Measurements from ENCODE around the gene MYH16.
"Not testable (repeated sequence)": the region's sequence is repeated elsewhere in the genome, so short reads cannot be mapped to it uniquely, and the experiment has no call there.

MYH16 gene

DNA sequence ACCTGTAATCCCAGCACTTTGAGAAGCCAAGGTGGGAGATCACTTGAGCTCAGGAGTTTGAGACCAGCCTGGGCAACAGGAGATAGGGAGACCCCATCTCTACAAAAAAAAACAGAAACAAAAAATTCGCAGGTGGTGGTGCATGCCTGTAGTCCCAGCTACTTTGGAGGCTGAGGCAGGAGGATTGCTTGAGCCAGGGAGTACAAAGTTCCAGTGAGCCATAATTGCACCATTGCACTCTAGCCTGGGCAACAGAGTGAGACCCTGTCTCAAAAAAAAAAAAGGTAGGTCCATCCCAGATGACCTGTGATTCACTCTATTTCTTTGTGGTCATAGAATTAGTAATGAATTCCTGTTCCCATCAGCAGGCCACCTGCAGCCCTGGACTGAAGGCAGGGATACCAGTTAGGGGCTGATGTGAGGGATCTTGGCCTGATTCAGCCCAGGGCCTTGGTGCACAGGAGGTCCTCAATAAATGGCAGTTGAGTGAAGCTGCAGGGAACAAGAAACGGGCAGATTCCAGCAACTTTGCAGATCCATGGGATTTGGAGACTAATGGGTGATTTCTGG lies at the start of gene MYH16:
MYH16 (plus strand) TSS at position 364 of the 570 bp plus-strand sequence.
- no peak for FAIRE-seq

DNA sequence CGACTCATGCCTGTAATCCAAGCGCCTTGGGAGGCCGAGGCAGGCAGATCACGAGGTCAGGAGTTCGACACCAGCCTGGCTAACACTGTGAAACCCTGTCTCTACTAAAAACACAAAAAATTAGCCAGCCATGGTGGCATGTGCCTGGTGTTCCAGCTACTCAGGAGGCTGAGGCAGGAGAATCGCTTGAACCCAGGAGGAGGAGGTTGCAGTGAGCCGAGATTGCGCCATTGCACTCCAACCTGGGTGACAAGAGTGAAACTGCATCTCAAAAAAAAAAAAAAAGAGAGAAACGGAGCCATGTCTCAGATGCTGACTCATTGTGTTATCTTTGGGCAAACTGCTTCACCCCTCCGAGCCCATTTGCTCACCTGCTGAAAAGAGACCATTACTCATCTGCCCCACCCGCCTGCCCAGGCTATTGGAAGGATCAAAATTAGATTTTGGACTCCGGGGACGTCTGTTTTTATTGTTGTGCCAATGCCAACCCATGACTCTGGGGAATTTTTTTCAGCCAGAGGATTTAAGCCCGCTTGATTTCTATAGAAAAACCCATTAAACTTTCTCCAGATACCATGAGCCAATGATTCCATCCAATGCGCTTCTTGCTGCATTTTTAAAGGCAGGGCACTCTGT lies 48.3 kb upstream of the MYH16 start:
- FAIRE-seq = not testable (repeated sequence)

DNA sequence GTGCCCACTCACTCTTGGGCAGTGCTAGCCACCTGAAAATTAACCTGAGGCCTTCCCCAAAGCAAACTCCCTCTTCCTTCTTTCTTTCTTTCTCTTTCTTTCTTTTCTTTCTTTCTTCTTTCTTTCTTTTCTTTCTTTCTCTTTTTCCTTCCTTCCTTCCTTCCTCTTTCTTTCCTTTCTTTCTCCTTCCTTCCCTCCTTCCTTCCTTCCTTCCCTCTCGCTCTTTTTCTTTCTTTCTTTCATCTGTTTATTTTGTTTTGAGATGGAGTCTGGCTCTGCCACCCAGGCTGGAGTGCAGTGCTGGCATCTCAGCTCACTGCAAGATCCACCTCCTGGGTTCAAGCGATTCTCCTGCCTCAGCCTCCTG lies 47.8 kb upstream of the MYH16 start:
- no peak for FAIRE-seq

DNA sequence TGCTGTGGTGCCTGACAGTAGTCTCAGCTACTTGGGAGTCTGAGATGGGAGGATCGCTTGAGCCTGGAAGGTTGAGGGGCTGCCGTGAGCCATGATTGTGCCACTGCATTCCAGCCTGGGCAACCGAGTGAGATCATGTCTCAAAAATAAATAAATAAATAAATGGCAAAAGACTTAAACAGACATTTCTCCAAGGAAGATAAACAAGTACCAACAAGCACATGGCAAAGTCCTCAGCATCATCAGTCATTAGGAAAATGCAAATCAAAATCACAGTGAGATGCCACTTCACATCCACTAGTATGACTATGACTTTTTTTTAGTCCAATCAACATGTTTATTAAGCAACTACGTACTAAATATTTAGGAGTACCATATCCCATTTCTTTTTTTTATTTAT lies 43.4 kb upstream of the MYH16 start:
- FAIRE-seq = no peak

DNA sequence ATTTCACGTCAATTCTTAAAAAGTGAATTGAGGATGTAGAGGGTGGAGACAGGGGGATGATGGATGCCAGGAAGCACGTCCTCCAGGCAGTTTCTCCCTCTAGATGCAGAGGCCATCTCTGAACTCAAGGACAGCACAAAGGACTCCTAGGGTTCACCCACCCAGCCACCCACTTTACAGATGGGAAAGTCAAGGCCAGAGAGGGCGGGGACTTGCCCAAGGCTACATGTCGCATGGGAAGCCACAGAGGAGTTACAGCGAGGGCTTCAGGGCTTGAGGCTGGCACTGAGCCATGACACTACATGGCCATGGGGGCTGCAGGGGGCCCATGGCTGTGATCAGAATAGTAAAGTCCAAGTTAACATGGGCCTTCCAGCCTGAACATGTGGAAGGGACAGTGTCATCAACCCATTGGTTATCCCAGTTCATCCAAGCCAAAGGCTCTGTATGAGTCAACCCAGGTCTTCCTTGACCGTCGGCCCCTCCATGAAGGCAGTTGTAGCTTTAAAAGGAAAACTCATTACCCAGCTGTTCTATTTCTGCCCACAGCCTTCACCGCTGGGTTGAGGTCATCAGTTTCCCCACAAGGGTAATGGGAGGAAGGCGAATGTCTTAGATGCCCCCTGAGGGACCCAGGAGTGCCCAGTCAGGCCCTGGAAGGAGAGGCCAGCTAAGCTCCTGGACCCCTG lies 40.4 kb upstream of the MYH16 start:
- no peak for FAIRE-seq

DNA sequence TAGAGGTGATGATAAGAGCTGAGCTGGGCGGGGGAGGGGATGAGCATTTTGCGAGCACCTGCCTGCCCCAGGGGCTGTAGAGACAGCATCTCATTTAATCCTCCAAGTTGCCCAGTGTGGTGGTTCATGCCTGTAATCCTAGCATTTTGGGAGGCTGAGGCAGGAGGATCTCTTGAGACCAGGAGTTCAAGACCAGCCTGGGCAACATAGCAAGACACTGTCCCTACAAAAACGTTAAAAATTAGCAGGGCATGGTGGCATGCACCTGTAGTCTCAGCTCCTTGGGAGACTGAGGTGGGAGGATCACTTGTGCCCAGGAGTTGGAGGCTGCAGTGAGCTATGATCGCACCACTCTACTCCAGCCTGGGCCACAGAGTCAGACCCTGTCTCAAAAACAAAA lies 39.7 kb upstream of the MYH16 start:
- FAIRE-seq = not testable (repeated sequence)

DNA sequence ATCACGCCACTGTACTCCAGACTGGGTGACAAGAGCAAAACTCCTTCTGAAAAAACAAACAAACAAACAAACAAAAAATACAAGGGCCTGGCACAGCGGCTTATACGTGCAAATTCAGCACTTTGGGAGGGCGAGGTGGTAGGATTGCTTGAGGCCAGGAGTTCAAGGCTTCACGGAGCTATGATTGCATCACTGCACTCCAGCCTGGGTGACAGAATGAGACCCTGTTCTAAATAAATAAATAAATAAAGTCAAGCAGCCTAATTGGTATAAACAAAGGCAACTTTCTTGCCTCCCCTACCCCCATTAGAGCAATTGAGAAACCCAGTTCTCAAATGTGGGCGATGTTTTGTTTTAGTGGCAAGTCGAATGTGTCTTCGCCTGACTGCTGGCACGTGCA lies 38.5 kb upstream of the MYH16 start:
- FAIRE-seq = no peak

DNA sequence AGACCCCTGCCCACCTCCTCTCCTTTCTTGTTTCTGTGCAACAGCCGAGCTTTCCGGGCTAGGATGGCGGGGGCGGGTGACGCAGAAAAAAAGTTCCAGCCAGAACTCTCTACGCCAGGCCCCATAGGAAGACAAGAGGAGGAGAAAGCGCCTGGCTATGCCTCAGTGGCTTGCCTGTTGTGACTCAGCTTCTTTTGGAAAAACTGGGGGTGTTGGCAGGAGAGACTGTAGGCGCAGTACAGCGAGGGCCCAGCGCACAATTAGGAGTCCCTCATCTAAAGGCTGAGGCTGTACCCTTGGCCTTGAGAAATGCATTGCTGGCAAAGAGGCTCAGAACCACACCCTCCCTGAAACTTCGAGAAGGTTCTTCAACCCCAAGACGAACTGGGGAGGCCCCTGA lies 36.7 kb upstream of the MYH16 start:
- no peak for FAIRE-seq

DNA sequence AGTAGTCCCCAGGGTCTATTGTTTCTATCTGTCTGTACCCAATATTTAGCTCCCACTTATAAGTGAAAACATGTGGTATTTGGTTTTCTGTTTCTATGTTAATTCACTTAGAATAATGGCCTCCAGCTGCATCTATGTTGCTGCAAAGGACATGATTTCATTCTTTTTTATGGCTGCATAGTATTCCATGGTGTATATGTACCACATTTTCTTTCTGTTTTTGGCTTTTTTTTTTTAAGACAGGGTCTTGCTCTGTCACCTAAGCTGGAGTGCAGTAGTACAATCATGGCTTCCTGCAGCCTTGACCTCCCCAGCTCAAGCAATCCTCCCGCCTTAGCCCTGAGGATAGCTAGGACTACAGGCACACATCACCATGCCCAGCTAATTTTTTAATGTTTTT lies 34.8 kb upstream of the MYH16 start:
- not testable (repeated sequence) for FAIRE-seq

DNA sequence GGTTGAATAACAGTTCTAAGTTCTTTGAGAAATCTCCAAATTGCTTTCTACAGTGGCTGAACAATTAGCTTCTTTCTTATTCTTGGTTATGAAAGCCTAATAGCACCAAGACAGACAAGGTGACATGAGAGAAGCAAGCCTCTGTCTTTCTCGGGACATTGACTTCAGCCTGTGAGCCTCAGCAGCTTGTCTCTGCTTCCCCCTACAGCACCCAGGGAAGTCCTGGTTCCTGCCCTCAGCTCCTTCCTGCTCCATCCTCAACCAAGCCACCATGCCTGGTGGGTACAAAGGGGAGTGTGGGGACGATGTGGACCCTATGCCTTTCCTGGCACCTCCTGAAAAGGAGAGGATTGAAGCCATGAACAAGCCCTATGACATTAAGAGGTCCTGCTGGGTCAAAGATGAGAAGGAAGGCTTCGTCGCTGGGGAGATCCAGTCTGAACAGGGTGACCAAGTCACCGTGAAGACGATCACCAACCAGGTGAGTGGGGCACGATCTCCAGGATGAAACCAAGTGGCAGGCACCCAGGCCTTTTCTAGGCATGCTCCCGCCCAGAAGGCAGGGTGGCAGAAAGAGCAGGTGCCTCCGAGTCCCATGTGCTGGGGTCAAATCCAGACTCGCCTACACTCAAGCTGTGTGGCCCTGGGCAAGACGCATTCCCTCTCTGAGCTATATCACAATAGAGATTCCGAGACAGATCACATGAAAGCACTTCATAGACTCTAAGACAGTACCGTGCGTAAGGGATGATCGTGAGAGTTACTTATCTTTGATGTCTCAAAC lies 33.9 kb upstream of the MYH16 start:
- no peak for FAIRE-seq

DNA sequence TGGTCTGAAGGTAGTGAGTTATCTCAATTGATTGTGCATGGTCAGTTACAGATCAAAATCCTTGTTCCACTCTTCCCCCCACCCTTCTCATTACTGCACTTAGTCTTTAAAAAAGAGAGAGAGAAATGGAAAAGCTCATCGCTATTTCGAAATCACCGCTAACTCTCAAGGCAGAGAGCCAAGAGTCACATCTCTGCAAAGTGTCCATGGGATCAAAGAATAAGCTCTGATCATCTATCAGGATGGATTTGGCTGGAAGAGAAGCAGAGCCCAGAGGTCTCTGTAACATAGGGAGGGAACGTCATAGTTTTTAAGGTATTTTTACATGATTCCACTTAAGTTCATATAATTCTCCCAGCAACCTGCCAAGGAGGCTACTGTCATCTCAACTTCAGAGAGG lies 30.0 kb upstream of the MYH16 start:
- no peak for FAIRE-seq

DNA sequence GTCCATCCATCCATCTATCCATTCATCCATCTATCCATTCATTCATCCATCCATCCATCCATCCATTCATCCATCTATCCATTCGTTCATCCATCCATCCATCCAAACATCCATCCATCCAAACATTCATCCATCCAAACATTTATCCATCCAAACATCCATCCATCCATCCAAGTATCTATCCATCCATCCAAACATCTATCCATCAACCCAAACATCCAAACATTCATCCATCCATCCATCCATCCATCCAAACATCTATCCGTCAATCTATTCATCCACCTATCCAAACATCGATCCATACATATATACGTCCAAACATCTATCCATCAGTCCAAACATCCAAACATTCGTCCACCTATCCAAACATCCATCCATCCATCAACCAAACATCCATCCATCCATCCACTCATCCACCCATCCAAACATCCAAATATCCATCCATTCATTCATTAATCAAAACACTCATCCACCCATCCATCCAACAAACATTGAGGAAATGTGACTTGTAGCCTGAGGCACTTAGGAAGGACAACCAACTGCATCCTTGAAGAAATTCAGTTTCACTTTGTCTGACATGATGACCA lies 28.8 kb upstream of the MYH16 start:
- no peak for FAIRE-seq

DNA sequence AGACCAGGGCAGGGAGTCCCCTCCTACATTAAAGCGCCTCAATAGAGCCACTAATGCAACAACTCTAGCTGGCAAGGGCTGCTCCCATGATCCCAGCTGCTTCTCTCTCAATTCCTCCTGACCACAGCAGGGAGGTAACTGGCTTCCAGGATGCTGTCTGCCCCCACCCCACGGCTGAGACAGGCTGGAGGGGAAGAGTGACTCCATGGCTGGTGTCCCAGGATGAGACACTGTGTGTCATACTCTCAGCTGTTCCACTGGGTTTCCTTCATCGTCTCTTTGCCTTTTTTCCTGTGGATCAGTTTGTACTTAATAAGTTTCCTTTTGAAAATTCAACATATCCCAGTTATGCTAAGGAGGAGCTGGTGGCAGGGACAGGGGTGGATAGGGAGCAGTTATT lies 27.7 kb upstream of the MYH16 start:
- no peak for FAIRE-seq

DNA sequence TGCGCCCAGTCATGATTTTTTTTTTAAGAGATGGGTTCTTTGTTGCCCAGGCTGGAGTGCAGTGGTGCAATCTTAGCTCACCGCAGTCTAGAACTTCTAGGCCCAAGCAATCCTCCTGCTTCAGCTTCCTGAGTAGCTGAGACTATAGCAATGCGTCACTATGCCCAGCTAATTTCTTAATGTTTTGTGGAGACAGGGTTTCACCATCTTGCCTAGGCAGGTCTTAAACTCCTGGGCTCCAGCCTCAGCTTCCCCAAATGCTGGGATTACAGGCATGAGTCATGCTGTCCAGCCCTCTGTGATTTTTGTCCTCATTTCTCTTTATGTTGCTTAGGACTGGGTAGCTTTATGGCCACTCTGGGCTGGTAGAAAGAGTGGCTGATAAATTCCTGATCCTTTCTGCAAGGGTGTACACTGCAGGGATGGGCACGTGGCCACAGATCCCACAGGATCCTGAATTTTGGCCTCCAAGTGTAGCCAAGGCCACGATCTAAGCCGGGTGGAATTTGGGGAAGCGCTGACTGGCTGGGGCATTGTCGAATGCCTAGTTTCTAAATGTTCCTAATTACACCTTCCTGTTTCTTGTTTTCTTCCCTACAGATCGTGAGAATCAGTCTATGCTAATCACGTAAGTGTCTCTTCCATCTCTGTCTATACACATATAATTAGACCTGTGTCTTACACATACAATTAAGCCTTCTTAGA lies 24.1 kb upstream of the MYH16 start:
- no peak for FAIRE-seq

DNA sequence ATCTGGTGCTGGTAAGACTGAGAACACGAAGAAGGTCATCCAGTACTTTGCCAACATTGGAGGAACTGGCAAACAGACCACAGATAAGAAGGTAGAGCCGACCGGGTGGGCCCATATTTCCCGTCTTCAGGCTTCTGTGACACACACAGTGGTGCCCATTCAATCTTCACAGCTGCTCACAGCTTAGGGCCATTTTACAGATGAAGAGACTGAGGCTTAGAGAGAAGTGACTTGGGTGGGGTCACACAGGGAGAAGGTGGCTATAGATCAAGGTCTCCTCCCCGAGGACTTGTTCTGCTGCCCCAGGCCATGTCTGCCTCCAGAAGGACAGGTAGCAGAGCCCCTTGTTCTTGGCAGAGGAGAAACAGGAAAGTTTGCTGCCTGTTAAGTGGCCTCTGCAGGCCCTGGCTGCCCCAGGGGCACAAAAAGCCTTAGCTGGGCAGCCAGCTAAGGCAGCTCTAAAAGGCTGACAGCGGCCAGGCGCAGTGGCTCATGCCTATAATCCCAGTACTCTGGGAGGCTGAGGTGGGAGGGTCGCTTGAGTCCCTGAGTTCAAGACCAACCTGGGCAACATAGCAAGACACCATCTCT lies 22.6 kb upstream of the MYH16 start:
- FAIRE-seq = no peak

DNA sequence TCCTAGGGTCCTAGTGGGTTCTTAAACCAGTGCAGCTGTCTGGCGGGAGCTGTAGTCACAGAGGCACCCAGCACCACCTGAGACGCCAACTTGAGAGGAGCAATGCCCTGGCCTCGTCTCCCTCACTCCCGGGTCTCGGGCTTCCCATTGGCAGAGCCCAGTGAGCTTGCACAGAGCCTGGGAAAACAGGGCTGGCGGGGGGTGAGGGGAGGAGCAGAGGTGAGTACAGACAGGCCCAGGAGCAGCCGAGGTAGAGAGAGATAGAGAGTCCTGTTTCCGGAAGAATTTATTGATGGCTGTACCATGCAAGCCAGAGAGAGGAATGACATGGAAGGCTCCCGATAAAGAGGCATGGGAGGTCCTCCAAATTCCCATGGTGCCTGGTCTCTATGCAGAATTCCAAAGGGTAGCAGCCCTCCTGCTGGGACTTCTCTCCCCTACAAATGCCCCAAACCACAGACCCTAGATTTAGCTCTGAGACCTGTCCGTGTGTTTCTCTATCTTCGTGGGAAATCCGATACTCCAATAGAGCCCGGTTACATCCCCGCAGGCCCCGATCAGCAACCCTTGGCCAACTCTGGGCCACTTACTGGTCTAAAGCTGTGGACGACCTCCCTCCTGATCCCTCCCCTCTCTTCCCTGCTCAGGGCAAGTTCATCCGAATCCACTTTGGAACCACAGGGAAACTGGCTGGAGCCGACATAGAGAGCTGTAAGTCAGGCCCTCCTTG lies 20.3 kb upstream of the MYH16 start:
- FAIRE-seq = no peak

DNA sequence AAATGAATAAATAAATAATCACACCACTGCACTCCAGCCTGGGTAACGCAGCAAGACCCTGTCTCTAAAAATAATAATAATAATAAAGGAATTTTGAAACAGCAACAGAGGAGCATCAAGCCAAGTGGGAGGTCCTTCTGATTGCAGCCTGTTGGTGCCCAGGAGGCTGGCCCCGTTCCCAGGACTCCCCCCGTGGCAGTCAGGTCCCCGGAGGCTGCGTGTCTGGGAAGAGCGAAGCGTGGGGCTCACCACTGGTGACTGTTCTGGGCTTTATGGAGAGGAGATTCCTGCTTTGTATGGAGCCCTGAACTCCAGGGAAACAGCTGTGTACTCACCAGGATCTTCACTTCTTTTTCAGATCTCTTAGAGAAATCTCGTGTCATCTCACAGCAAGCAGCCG lies 19.3 kb upstream of the MYH16 start:
- no peak for FAIRE-seq

DNA sequence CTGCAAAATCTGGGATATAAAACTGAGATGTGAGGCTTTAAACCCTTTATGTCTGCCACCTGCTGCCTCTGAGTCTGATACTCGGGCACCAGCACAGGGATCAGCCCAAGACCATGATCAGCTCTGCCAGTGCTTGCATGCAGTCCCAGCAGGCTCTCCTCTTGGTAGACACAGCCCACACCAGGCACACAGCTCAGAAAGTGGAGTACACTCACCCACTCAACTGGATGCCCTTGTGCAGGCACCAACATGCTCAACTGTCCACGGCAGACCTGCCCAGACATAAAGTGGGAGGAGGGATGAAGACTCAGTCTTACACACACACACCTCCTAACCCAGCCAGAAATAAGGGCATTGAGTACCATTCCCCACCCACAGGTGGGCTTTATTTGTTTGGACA lies 18.2 kb upstream of the MYH16 start:
- FAIRE-seq = no peak

DNA sequence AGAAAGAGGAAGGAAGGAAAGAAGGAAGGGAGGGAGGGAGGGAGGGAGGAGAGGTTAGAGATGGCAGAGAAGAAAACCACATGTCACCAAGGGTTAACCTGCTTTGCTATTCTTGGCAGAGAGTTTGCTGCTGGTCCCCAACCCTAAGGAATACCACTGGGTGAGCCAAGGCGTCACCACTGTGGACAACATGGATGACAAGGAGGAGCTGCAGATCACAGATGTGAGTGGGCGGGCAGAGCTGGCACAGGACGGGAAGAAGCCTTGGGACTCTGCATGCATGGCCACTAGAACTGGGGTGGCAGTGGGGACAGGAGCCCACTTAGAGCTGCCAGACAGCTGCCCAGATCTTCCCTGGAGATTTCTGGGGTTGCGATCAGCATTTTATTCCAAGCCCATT lies 17.2 kb upstream of the MYH16 start:
- FAIRE-seq = no peak

DNA sequence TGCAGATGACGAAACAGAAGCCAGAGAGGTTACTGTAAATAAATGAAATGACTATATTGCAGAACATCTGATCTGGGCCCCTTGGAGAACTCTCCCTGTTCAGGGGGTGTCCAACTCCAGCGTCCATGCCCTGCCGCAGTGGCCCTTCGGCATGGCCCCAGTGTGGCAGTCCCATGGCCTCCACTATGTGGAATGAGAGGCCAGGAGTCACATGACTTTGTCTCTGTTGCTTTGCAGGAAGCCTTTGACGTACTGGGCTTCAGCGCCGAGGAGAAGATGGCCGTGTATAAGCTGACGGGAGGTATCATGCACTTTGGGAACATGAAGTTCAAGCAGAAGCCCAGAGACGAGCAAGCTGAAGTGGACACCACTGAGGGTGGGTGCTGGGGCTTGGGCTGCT lies 15.6 kb upstream of the MYH16 start:
- no peak for FAIRE-seq

DNA sequence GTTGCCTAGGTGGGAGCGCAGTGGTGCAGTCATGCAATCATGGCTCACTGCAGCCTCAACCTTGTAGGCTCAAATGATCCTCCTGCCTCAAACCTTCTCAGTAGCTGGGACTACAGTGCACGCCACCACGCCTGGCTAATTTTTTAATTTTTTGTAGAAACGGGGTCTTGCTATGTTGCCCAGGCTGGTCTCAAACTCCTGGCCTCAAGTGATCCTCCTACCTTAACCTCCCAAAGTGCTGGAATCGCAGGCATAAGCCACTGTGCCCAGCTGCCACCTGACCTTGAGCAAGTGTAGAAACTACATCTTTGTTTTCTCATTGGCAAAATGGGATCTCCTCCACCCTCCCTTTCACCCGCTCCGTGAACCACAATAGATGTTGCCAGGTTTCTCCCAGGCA lies 15.0 kb upstream of the MYH16 start:
- FAIRE-seq = no peak

DNA sequence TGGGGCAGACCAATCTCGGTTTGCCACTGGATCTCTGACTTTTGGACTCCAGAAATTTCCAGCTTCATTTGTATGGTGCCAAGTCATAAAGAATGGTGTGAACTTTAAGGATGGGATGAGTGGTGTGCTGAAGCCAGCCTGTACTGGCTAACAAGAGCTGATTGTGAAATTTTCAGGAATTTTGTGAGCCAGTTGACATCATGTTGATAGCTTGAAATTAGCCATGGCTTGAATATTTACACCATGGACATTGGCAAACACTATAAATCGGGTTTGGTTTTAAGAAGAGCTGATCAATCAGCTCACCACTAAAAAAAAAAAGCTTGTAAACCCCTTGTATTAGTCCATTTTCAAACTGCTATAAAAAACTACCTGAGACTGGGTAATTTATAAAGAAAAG lies 14.1 kb upstream of the MYH16 start:
- no peak for FAIRE-seq
